ENCODE results near the gene MAP3K7CL.
"Not testable (repeated sequence)": the region's sequence is repeated elsewhere in the genome, so short reads cannot be mapped to it uniquely, and the experiment has no call there.

MAP3K7CL gene

GRCh38 chr21:29135481-29135880 lies 5.0 kb downstream of the MAP3K7CL start:
- no peak for DNase-seq

DNA sequence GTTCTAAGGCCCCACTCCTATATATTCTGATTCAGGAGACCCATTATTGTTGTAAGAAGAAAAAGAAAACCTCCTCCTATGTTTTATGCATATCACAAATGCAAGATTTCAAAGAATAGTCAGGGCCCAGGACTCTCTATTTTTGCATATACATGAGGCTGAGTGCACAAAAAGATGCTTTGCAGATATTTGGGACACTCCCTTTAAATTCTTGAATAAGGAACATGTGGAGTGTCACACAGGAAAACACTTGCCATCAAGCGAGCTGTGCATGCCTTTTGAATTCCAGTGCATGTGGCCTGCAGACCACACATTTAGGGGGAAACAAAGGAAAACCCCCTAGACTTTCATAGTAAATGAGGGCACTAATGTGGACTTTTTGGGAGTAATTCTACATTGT lies 5.6 kb downstream of the MAP3K7CL start:
- DNase-seq: no peak

GRCh38 chr21:29144736-29145353 lies 14.4 kb downstream of the MAP3K7CL start:
- DNase-seq: no peak

- peak; percentile 16 for DNase-seq
Measured at GRCh38 chr21:29145354-29145782, 14.9 kb downstream of the MAP3K7CL start.

DNA sequence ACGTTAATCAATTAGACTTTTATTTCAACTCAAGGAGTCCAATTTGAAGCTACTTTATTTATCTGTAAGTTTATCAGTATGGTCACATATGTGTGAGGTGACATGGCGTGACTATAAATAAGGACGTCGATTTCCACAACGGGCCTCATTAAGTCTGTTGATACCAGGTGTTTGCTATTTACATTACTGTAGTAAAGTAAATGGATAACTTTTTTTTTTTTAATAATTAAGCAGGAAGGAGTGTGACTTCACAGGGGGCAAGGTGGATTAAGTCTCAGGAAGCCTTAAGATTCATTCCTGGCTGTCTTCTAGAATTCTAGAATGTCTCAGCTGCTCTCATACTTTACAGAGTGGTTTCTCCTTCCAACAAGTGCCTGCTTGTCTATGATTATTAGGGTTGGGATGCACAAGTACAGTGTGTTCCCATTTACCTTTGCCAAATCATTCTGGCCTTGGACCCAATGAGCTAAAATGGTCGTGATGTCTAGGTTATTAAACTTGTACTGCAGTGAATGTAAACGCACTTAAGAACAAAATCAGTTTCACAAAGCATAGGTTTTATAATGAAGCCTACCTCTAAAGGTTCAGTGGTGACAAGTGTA lies 15.5 kb downstream of the MAP3K7CL start:
- no peak for DNase-seq

GRCh38 chr21:29146726-29147125 lies 16.3 kb downstream of the MAP3K7CL start:
- no peak for DNase-seq

GRCh38 chr21:29148530-29148929 lies 18.1 kb downstream of the MAP3K7CL start:
- peak; percentile 49 for DNase-seq

DNA sequence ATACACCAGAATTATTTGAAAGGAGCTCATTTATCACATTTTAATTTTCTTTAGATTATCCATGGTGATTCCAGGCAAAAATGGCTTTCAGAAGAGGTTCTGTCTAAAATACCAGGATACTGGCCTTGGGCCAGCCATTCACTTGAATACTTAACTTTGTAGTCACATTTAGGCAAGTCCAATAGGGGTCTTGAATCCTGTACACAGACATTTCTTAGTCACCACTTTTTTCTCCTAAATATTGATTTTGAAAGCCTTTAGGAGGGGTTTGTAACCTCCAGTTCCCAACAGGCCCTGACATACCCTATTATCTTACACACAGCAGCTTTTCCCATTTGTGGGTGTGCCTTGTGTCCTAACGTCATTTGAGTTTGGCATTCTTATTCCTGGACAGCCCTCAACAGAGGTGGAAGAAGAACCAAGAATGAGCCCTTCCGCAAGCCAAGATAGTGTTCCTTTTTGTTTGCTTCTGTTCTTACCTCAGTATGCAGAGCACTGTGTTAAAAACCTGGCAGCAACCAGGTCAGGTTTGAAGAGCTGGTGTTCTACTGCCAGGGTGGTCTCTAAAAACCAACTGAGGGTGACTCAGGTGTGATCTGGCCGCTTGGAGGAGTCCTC lies 19.5 kb downstream of the MAP3K7CL start:
- no peak for DNase-seq

DNA sequence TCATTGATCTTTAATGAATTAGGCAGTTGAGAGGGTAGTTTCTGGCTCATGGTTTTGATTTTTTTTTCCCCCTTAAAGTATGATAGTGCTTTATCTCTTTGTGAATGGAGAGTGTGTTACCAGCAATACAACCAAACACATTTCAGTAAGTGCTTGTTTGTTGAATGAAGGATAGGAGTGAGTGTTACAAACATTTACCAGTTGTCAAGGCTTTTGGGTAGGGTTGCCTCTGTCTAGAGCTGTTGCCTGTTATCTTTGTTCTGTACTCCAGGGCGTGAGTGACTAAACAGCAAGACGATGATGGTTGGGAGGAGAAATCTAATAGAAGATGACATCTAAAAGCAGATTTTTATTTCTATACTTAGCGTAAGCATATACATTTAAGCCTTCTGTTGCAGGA lies 21.5 kb downstream of the MAP3K7CL start:
- DNase-seq: no peak

DNA sequence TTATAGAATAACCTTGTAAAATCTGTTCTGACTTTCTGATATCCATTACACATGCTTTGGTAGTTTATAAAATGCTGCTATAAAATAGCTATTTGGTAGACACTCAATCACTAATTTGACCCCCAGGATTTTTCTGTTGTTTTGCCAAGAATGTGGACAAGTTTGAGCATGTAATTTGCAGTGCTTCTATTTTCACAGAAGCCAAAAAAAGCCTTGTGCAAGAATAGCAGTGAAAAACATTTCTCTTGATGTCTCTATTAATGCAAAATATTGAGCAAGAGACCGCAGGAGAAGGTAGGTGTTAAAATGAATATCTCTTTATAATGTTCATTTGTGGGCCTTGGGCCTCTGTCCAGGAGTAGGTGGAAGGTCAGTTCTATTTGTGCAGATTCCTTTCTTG lies 22.5 kb downstream of the MAP3K7CL start:
- DNase-seq: no peak

DNA sequence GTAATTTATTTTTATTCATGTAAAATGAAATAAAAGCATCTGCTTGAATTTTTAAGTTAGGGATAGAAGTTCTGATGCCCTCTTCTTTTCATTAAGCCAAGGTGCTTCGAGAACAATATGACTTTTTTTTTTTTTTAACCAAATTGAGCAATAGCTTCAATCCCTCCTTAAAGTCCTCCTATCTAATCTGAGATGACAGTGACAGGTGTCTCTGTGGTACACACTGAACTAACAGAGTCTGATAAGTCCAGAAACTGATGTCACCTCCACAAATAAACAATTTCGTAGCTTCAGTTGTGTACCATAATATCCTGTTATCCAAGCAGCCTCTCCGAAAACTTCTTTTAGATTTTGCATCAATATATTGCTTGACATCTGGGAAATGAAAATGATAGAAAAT lies 23.8 kb downstream of the MAP3K7CL start:
- DNase-seq: no peak

GRCh38 chr21:29155118-29155932 lies 24.9 kb downstream of the MAP3K7CL start:
- DNase-seq: no peak

DNA sequence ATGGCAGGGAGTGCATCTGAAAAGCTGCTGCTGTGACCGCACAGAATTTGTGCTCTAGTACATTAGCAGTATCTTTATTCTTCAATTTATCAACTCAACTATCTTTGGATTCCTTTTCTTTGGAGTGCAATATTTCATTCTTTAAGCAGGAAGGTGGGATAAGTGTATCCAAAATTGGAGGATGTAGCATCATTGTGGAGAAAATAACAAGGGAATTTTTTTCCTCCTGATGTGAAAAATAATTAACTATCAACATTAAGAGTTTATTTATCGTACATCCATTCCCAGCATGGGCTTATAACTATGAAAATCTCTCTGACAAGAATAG lies 25.5 kb downstream of the MAP3K7CL start:
- no peak for DNase-seq

GRCh38 chr21:29157080-29157479 lies 26.6 kb downstream of the MAP3K7CL start:
- DNase-seq: no peak

DNA sequence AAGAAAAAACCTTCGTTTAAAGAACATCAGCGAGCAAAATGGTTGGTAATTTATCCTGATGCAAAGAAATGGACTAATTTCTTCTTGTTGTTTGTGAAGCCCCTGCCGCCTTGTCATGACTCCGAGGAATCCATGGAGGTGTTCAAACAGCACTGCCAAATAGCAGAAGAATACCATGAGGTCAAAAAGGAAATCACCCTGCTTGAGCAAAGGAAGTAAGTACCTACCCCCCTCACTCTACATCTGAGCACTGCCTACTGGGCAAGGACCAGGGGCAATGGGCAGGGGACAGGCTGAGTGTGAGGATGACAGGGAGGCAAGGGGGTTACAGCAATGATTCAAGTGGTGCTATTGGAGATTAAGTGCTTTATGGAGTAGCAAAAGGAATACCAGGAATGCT lies 29.4 kb downstream of the MAP3K7CL start:
- DNase-seq: no peak

- not testable (repeated sequence) for DNase-seq
Measured at GRCh38 chr21:29162825-29163224, 32.4 kb downstream of the MAP3K7CL start.

DNA sequence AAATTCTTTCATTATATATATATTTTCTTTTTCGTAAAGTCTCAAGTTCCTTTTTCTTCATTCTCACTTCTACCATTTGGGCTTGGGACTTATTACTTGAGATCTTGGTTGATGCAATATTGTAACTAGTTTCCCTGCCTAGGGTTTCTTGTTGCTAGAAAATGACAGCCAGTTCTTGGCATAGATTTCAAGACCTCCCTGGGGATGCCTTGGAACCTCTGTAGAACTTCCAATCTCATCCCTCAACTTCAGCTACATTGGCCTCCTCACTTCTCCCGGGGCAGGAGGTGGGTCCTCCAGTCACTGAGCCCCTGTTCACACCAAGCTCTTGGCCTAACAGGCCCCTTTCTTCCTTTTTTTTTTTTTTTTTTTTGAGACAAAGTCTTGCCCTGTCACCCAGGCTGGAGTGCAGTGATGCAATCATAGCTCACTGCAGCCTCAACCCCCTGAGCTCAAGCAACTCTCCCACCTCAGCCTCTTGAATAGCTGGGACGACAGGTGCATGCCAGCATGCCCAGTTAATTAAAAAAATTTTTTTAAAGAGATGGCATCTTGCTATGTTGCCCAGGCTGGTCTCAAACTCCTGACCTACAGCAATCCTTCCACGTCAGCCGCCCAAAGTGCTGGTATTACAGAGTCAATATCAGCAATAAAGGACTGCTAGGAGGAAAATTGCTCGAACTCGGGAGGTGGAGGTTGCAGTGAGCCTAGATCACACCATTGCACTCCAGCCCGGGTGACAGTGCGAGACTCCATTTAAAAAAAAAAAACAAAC lies 33.1 kb downstream of the MAP3K7CL start:
- no peak for DNase-seq

- DNase-seq: peak; percentile 38
Measured at GRCh38 chr21:29164323-29164942, 34.0 kb downstream of the MAP3K7CL start.

GRCh38 chr21:29166323-29166722 lies 35.9 kb downstream of the MAP3K7CL start:
- no peak for DNase-seq

GRCh38 chr21:29166853-29167252 lies 36.4 kb downstream of the MAP3K7CL start:
- no peak for DNase-seq

DNA sequence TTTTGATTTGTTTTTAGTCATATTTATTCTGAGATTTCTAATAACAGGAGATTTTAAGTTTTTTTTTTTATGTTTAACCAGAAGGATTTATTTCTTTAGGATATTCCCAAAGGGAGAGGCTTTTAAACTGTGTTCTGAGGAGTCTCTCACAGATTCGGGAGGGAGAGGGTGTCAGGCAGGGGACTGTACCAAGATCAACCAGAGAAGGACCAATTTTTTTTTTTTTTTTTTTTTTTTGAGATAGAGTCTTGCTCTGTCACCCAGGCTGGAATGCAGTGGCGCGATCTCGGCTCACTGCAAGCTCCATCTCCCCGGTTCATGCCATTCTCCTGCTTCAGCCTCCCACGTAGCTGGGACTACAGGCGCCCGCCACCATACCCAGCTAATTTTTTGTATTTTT lies 37.0 kb downstream of the MAP3K7CL start:
- DNase-seq: not testable (repeated sequence)

GRCh38 chr21:29168891-29169315 lies 38.5 kb downstream of the MAP3K7CL start:
- no peak for DNase-seq
